ENCODE measurements around the gene FGFR4. TPM values are rescaled to one million over a fixed set of nuclear protein-coding genes. Genes with fewer than 3 reads are reported as not detected.

FGFR4 gene
- total RNA-seq, 1 donor from 2014 or later = 1.7 TPM

- peaks cover 5% of the 10 kb centered on the region for H3K27me3 Mint-ChIP-seq (ENCODE audit: unreplicated experiment)
These were observed 3.3 kb downstream of the FGFR4 start for GRCh38 chr5:177089825-177090641.

GRCh38 chr5:177090813-177091212 lies 4.1 kb downstream of the FGFR4 start:
- peaks cover 2% of the 10 kb centered on the region for H3K27me3 Mint-ChIP-seq (ENCODE audit: unreplicated experiment)
- no peak overlapping the region for H3K27ac Mint-ChIP-seq (ENCODE audit: unreplicated experiment)
- no peak for TF ChIP-seq CTCF (IDR thresholded peaks at IDR 0.05)
- H3K9me3 Mint-ChIP-seq (ENCODE audit: unreplicated experiment) = no peaks in the 10 kb centered on the region
- peaks cover 31% of the 10 kb centered on the region for H3K4me1 Mint-ChIP-seq (ENCODE audit: unreplicated experiment)
- no peak overlapping the region for H3K4me3 Mint-ChIP-seq (ENCODE audit: unreplicated experiment)
- H3K36me3 Mint-ChIP-seq (ENCODE audit: unreplicated experiment) = no peaks in the 10 kb centered on the region
- no peak for DNase-seq (ENCODE audit: extremely low spot score, unreplicated experiment)

More at GRCh38 chr5:177089825-177090641, 3.3 kb downstream of the FGFR4 start:
- H3K36me3 Mint-ChIP-seq (ENCODE audit: unreplicated experiment) = no peaks in the 10 kb centered on the region
- no peak for TF ChIP-seq CTCF (IDR thresholded peaks at IDR 0.05)
- H3K4me1 Mint-ChIP-seq (ENCODE audit: unreplicated experiment) = peaks cover 25% of the 10 kb centered on the region
- no peaks in the 10 kb centered on the region for H3K9me3 Mint-ChIP-seq (ENCODE audit: unreplicated experiment)
- no peak overlapping the region for H3K4me3 Mint-ChIP-seq (ENCODE audit: unreplicated experiment)
- DNase-seq (ENCODE audit: extremely low spot score, unreplicated experiment) = no peak
- H3K27ac Mint-ChIP-seq (ENCODE audit: unreplicated experiment) = no peak overlapping the region

GRCh38 chr5:177091232-177091631 lies 4.5 kb downstream of the FGFR4 start:
- no peaks in the 10 kb centered on the region for H3K9me3 Mint-ChIP-seq (ENCODE audit: unreplicated experiment)
- H3K27ac Mint-ChIP-seq (ENCODE audit: unreplicated experiment) = no peak overlapping the region
- no peaks in the 10 kb centered on the region for H3K36me3 Mint-ChIP-seq (ENCODE audit: unreplicated experiment)
- peaks cover 2% of the 10 kb centered on the region for H3K27me3 Mint-ChIP-seq (ENCODE audit: unreplicated experiment)
- no peak for DNase-seq (ENCODE audit: extremely low spot score, unreplicated experiment)
- H3K4me3 Mint-ChIP-seq (ENCODE audit: unreplicated experiment) = no peak overlapping the region
- TF ChIP-seq CTCF (IDR thresholded peaks at IDR 0.05) = no peak
- H3K4me1 Mint-ChIP-seq (ENCODE audit: unreplicated experiment) = peaks cover 28% of the 10 kb centered on the region

- Mint-ChIP-seq H3K27me3 (ENCODE audit: unreplicated experiment) (peaks cover 2% of the 10 kb centered on the region), H3K27ac (ENCODE audit: unreplicated experiment) (no peak overlapping the region), H3K9me3 (ENCODE audit: unreplicated experiment) (no peaks in the 10 kb centered on the region), H3K36me3 (ENCODE audit: unreplicated experiment) (no peaks in the 10 kb centered on the region), H3K4me1 (ENCODE audit: unreplicated experiment) (peaks cover 27% of the 10 kb centered on the region), H3K4me3 (ENCODE audit: unreplicated experiment) (no peak overlapping the region)
- no peak for DNase-seq (ENCODE audit: extremely low spot score, unreplicated experiment)
- TF ChIP-seq CTCF (IDR thresholded peaks at IDR 0.05) = no peak
These were observed 5.7 kb downstream of the FGFR4 start for GRCh38 chr5:177092178-177093081.

Measured in osteocyte (in vitro differentiated cells).